Muscle of arm (tissue), 12 donors: ENCODE measurements around the gene OAS2. TPM values are rescaled to one million over a fixed set of nuclear protein-coding genes. Genes with fewer than 3 reads are reported as not detected.
A peak's percentile ranks its signal among the peaks of the same experiment; 100 is the strongest.
"Not testable (repeated sequence)": the region's sequence is repeated elsewhere in the genome, so short reads cannot be mapped to it uniquely, and the experiment has no call there.

Experiments
- DNase-seq: peaks from one replicate; pipeline ENCODE4 v3.0.0-alpha.2; 2013
- polyA plus RNA-seq, 12 donors: library from polyadenylated mRNA; unstranded; fragments of 120-200 nt; gene quantifications; one replicate each; pipeline ENCODE4 v1.2.1, GENCODE V29; 2013; ENCODE audit not compliant: insufficient read length in 12 of 12

Gene OAS2
- polyA plus RNA-seq, 12 donors = 1.9 to 4.5 (median 3.0) TPM; not detected in 1

DNA sequence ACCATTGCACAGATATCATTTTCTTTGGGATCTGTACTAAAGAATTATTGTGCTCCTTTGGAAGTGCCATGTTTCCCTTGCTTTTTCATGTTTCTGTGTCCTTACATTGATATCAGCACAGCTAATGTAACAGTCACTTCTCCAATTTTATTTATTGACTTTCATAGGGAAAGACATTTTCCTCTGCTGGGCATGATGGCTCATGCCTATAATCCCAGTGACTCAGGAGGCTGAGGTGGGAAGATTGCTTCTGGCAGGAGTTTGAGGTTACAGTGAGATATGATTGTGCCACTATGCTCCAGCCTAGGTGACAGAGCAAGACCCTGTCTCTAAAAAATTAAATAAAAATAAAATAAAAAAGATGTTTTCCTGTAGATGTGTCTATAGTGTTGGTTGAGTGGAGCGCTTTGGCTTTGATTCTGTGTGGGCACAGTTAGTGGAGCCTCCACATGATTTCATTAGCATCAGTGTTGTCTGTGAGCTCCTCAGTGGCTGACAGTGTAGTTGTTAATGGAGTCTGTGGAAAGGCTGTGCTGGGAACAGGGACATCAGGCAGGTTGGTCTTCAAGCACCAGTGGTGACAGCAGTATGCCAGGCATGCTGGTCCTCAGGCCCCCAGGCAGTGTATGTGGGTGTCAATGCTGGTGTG is 7.4 kb downstream of the OAS2 start:
- DNase-seq = no peak

DNA sequence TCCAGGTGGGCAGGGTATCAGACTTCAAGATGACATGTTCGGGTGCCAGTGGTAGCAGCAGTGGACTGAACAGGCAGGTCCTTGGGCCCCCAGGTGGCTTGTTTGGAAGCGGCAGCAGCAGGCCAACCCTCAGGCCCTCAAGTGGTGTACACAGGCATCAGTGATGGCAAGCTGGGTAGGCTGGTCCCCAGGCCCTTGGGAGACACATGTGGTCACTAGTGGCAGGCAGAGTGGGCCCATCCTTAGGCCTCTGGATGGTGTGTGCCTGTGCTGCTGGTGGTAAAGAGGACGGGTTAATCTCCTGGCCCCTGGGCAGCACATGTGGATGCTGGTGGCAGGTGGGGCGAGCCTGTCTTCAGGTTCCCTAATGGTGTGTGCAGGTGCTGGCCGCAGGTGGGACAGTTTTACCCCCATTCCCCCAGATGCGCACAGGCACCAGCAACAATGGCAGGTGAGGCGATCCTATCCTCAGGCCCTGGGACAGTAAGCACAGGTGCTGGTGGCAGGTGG is 8.0 kb downstream of the OAS2 start:
- no peak for DNase-seq

DNA sequence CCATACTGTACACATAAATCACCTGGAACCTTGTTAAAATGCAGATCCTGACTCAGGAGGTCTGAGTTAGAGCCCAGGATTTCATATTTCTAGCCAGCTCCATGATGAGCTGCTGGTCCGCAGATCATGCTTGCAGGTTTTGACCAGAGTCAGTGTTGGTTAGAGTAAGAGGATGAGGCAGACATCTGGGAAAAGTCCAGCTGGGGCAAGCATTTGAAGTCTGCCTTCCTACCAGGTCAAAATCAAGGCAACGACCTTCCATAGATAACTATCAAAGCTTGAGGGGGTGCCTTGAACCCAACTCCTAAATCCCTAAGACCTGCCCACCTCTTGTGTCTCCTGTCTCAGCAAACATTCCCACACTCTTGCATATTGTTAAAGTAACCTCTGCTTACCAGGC is 9.2 kb downstream of the OAS2 start:
- DNase-seq = no peak

DNA sequence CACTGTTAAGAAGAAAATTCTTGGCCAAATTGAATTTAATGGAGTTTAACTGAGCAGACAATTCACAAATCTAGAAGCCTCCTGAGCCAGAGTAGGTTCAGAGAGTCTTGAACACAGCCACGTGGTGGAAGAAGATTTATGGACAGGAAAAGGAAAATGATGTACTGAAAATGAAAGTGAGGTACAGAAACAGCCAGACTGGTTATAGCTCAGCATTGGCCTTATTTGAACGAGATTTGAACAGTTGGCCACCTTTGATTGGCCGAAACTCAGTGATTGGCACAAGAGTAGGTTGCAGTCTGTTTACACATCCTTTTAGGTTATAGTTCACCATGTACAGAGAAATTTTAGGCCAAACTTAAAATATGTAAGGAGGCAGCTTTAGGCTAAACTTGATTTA is 9.9 kb downstream of the OAS2 start:
- DNase-seq = no peak

DNA sequence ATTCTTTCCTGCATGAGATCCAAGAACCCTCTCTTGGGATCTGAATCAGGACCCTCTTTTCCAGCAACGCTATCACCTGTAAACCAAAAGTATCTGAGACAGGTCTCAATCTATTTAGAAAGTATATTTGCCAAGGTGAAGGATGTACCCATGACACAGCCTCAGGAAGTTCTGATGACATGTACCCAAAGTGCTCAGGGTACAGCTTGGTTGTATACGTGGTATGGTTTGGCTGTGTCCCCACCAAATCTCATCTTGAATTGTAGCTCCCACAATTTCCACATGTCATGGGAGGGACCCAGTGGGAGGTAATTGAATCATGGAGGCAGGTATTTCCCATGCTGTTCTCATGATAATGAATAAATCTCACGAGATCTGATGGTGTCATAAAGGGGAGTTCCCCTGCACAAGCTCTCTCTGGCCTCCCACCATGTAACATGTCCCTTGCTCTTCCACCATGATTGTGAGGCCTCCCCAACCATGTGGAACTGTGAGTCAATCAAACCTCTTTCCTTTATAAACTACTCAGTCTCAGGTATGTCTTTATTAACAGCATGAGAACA is 10.6 kb downstream of the OAS2 start:
- DNase-seq = not testable (repeated sequence)

DNA sequence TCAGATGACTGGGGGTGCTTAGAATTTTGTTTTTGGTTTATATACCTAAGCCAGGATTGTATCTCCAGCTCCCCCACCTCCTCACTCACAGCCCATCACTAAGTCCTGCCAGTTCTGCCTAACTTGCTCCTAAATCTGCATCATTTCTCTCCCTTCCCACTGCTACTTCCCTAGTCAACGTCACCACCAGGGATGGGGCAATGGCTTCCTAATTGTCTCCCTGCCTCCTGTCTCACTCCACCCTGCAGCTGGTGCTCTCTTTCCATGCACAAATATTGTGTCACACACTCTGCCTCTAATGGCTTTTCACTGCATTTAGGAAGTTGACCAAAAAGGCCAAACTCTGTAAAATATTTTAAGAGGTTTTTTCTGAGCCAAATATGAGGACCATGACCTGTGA is 11.5 kb downstream of the OAS2 start:
- no peak for DNase-seq

DNA sequence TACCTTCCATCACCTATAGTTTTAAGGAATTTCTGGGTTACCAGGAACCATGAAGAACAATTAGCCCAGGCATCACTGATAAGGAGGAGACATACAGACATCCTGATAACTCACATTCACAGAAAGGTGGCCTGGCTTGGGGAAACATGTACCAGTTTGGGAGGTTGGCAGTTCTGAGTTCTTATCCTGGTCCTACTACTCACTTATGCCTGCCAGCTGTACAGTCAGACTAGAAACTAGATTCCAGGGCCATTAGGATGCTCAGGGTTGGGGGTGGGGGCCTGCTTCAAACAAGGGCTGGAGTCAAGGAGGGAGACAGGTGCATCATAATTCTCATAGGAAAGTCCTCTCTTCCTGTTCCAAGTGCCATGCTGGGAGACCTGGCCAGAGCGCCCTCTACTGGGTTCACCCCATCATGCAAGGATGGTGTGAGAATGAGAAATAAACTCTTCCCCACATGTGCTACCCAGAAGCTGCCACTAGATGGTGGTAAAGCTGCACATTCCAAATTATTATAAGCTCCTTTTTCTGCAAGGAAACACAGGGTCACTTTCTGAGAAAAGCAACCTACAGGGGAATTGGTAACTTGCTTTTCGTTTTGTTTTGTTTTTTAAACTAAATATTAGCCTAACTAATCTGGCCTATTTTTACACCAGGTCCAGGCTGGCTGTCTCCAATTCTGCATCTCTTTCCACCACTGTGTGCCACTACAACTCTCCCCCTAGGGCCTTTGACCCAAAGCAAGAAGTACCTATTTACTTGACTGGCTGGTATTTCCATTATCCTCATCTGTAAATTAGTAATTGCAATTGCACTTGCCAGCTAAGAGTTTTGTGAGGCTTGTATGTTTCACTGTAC is 14.5 kb downstream of the OAS2 start:
- peak; percentile 17 for DNase-seq

DNA sequence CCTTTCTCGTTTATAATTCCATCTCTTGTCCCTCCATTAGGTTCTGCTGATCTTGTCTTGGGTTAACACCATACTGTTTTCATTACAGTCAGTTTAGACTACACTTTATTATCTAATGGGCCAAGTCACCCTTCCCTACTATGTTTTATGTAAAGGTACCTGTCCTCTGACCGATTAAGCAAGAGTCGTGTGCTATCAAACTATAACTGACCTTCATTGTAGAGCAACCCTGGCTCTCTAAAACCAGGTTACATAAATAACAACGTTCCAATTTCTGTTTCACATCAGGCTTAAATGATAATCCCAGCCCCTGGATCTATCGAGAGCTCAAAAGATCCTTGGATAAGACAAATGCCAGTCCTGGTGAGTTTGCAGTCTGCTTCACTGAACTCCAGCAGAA is 16.7 kb downstream of the OAS2 start:
- no peak for DNase-seq

DNA sequence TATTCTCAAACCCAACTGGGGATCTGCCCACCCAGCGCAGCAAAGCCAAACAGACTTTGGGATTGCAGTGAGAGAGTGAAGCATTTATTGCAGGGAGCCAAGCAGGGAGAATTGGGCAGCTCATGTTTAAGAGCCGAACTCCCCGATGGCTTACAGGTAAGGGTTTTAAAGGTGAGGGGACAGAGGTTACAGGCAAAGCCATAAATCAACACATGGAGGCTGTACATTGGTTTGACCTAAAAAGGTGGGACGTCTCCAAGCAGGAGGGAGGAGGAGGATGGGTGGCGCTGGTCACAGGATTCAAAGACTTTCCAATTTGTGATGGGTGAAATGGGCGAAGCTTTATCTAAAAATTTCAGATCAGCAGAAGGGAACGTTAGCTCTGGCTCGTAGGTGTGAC is 18.2 kb downstream of the OAS2 start:
- no peak for DNase-seq

DNA sequence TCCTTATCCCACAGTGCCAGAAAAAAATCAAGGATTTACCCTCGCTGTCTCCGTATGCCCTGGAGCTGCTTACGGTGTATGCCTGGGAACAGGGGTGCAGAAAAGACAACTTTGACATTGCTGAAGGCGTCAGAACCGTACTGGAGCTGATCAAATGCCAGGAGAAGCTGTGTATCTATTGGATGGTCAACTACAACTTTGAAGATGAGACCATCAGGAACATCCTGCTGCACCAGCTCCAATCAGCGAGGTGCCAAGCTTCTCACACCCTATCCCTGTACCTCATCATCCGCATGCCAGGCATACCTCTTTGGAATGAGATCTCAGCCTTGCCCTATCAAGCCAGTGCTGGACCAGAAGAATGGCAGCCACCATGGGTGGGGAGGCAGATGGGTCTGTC is 19.2 kb downstream of the OAS2 start:
- no peak for DNase-seq

DNA sequence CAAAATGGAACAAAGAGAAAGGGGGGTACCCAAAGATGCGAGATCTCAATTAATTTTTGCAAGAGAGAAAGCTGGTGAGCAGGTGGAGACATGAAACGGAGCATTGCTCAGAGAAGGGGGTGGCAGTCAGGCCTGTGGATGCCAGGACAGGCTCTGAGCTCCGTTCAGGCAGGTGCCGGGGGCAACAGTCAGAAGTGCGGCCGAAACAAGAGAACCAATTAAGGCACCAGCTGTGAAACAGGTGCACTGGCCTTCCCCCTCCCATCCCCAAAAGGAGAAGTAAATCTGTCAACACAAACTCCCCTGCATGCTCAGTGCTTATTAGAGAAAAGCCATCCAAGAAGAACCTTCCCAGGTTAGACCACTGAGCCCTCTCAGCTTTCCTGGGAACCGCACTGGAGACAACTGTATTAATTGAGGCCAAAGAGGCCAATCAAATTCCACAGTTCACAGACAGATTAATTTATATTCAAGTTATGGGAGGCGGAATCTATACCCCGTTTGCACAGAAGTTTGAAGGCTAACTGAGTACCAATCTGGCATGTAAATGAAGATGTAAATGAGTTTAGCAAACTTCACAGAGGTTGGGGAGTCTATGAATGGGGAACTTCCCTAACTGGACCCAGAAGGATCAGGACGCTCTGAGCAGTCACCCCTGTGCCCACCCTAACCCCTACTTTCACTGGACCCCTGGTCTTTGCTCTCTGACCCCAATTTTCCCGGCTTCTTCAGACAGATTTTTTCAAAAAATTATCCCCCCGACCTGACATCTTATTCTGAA is 20.9 kb downstream of the OAS2 start:
- no peak for DNase-seq

DNA sequence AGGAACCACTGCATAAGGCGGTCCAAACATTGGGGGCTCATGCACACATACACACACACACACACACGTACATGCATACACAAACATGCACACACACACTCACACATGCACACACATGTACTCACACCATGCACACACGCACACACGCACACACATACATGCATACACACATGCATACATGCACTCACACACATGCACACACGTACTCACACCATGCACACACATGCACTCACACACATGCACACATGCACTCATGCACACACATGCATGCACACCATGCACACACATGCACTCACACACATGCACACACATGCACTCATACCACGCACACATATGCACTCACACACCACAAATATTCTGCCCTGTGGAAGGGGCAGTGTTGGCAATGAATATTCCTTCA is 22.1 kb downstream of the OAS2 start:
- no peak for DNase-seq

DNA sequence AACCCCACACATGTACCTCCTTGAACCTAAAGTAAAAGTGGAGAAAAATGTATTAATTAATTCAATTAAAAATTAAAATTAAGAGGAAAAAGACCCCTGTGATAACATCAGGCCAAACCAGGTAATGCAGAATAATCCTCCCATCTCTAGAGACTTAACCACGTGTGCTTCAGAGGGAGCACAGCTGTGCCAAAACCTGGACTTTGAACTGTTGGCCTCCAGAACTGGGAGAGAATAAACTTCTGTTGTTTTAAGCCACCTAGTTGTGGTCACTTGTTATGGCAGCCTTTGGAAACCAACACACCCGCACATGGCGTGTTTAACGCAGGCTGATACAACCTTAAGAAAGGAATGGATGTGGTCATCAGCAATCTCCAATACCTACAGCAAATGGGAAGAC is 23.8 kb downstream of the OAS2 start:
- no peak for DNase-seq

DNA sequence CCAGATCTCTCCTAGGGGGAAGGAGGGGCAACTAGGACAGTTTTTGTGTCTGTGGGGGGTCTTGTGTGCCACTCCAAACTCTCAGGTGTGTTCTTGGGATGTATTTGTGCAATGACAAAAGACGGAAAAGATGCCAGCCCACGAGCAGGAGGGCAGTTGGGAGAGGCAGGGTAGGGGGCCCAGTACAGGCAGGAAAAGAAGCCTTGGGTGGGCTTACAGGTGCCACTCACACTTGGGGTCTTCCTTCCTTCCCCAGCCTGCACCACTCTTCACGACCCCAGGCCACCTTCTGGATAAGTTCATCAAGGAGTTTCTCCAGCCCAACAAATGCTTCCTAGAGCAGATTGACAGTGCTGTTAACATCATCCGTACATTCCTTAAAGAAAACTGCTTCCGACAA is 24.4 kb downstream of the OAS2 start:
- DNase-seq = no peak

DNA sequence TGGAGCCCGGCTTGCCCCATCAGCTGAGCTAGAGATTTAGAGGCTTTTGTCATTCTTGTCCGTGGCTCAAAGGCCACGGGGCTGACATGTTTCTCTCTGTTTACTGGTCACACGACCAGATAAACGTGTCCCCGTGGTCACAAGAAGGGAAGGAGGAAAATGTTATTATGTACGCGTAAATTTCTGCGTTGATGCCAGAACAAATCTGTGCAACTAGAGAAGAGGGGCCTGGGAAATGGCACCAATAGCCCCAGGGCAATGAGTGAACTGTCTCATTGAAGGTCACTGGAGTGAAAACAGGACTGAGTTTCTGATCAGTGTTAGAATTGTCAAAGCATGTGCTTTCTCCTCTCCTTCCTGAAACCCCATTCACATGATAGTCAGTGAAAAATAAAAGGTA is 25.3 kb downstream of the OAS2 start:
- DNase-seq = no peak

DNA sequence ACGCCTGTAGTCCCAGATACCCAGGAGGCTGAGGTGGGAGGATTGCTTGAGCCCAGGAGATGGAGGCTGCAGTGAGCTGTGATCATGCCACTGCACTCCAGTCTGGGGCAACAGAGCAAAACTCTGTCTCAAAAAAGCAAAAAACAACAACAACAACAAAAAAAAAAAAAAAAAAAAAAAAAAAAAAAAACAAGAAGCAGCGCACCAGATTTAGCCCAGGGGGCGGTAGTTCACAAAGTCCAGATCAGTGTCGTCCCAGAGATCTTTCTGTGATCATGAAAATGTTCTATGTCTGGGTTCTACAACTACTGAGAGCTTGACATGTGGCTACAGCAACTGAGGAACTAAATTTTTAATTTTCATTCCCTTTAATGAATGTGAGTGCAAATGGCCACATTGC is 27.4 kb downstream of the OAS2 start:
- no peak for DNase-seq

DNA sequence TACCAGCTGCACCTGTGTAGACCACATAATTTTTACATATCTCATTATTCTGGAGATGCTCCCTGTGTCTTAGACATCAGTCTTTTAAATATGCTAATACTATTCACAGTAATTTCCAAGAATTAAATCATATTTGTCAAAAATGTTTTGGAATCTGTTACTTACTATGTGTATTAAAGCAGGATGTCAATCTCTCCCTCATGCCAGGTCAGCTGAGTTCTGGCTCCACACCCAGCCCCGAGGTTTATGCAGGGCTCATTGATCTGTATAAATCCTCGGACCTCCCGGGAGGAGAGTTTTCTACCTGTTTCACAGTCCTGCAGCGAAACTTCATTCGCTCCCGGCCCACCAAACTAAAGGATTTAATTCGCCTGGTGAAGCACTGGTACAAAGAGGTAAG is 27.9 kb downstream of the OAS2 start:
- no peak for DNase-seq

DNA sequence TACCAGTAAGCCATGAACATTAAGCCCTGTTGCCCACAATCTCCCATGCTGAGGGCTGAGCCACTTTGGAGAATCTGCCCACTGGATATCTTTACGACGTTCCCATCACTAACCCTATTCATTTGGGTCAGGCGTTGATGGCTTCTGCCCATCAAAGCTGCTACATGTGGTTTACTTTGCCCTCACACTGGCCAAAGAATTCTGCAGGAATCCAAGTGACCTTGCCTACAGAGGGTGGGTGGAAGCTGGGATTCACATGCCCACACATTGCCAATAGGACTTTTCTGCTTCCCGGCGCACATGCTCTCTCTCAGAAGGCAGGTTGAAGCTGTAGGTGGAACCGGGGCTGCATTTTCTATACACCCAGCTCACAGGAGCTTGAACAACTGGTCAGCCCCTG is 28.3 kb downstream of the OAS2 start:
- DNase-seq = no peak

DNA sequence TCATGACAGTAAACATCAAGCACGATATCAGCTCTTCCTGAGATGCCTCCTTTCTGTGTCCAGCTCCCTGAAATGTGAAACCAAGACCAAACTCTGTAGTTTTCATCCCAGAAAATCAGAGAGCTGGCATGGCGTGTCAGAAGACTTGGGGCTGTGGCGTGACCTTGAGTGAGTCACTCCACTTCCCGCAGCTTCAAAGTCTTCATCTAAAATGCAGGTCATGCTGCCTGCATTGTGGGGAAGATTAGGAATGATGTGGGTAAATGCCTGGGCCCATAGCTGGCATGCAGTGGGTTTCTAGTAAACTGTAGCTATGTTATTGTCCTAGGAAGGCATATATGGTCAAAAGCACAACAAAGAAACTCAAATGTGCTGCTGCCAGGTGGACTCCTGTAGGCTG is 28.8 kb downstream of the OAS2 start:
- DNase-seq = no peak

DNA sequence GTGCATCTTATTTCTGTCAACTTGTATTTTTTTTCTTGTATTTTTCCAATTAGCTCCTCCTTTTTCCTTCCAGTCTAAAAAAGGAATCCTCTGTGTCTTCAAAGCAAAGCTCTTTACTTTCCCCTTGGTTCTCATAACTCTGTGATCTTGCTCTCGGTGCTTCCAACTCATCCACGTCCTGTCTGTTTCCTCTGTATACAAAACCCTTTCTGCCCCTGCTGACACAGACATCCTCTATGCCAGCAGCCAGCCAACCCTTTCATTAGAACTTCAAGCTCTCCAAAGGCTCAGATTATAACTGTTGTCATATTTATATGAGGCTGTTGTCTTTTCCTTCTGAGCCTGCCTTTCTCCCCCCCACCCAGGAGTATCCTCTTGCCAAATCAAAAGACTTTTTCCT is 32.4 kb downstream of the OAS2 start:
- DNase-seq = no peak

DNA sequence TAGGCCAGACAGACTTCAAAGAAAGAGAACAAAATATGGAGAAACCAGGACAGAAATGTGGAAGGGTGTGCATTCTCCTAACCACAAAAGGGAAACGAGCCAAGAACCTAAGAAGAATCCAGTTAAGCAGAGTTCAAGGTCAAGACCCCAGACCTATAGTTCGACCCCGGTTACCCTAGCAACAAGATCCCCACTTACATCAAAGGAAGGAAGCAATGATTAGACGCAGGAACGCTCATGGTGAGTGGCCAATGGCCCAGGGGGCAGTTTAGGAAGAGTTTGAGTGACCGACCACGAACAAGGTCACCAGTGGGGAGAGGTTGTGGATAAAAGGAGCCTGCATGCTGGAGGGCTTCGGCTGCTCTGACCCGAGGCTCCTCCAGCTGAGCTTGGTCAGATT is 36.2 kb downstream of the OAS2 start:
- DNase-seq = no peak

DNA sequence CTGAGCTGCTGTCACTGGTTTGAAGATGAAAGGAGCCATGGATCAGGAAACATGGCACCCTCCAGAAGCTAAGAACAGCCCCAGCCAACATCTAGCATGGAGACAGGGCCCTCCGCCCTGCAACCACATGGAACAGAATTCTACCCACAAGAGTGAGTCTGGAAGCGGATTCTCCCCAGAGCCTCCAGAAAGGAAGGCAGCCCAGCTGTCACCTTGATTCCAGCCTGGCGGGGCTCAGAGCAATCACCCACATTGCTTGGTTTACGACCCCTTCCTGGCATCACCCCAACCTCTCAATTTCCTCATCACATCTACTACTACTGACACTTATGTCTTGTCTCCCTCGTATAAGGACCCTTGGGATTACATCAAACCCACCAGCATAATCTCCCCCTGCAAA is 38.5 kb downstream of the OAS2 start:
- DNase-seq = no peak
